ENCODE measurements around the gene SLC7A7. TPM values are rescaled to one million over a fixed set of nuclear protein-coding genes. Genes with fewer than 3 reads are reported as not detected.

SLC7A7 gene
- total RNA-seq, 1 donor from 2014 or later, result 33.7 TPM

DNA sequence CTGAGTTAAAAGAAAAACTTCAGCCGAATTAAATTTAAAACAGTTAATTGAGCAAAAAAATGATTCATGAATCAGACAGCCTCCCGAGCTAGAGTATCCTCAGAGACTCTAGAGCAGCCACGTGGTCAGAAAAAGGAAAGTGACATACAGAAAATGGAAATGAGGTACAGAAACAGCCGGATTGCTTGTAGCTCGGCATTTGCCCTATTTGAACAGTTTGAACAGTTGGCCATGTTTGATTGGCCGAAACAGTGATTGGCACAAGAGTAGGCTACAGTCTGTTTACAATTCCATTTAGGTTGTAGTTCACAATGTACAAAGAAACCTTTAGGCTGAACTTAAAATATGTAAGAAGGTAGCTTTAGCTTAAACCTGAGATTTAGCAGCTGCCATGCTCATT lies 61.6 kb downstream of the SLC7A7 start:
- intact Hi-C loops (cut with micrococcal nuclease), result no loop called here
- Mint-ChIP-seq H3K4me1 (peaks cover 14% of the 10 kb centered on the region), H3K4me3 (no peak overlapping the region), H3K27me3 (no peaks in the 10 kb centered on the region), H3K36me3 (ENCODE audit: low read depth) (no peaks in the 10 kb centered on the region), H3K27ac (no peak overlapping the region), H3K9me3 (no peaks in the 10 kb centered on the region)
- ATAC-seq (ENCODE audit: low read depth) (peak; percentile 48), DNase-seq (no peak)
- POLR2A ChIA-PET, result interaction anchor here (2.0 kb wide), 1 partner anchor 13 kb away, joined by 8 read pairs; the partner anchor contains the start of gene OXA1L
- TF ChIP-seq, protein P1, sequence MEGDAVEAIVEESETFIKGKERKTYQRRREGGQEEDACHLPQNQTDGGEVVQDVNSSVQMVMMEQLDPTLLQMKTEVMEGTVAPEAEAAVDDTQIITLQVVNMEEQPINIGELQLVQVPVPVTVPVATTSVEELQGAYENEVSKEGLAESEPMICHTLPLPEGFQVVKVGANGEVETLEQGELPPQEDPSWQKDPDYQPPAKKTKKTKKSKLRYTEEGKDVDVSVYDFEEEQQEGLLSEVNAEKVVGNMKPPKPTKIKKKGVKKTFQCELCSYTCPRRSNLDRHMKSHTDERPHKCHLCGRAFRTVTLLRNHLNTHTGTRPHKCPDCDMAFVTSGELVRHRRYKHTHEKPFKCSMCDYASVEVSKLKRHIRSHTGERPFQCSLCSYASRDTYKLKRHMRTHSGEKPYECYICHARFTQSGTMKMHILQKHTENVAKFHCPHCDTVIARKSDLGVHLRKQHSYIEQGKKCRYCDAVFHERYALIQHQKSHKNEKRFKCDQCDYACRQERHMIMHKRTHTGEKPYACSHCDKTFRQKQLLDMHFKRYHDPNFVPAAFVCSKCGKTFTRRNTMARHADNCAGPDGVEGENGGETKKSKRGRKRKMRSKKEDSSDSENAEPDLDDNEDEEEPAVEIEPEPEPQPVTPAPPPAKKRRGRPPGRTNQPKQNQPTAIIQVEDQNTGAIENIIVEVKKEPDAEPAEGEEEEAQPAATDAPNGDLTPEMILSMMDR (IDR thresholded peaks at IDR 0.05), result no peak
- CTCF ChIA-PET, result no interaction called here

DNA sequence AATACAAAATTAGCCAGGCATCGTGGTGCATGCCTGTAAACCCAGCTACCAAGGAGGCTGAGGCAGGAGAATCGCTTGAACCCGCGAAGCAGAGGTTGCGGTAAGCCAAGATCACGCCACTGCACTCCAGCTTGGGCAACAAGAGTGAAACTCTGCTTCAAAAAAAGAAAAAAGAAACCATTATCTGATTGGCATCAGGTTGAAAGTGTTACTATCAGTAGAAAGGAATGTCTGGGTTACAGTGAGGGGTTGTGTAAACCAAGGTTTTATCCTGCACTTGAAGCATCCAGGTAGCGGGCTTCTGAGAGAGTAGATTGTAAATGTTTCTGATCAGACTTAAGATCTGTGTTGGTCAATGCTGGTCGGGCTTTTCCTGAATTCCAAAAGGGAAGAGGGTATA lies 62.8 kb downstream of the SLC7A7 start:
- ATAC-seq (ENCODE audit: low read depth) (no peak), DNase-seq (no peak)
- Mint-ChIP-seq H3K9me3 (no peaks in the 10 kb centered on the region), H3K27ac (no peak overlapping the region), H3K4me3 (no peak overlapping the region), H3K36me3 (ENCODE audit: low read depth) (no peaks in the 10 kb centered on the region), H3K27me3 (no peaks in the 10 kb centered on the region), H3K4me1 (peaks cover 25% of the 10 kb centered on the region)
- ChIA-PET CTCF (no interaction called here), POLR2A (interaction anchor here (0.6 to 0.7 kb wide), 2 partner anchors 14 to 135 kb away, joined by 3 read pairs; partner anchors contain the start of gene OXA1L)
- intact Hi-C loops (cut with micrococcal nuclease), result no loop called here
- TF ChIP-seq, protein P1 (IDR thresholded peaks at IDR 0.05), result no peak

GRCh38 chr14:22748631-22749068 lies 66.6 kb downstream of the SLC7A7 start:
- Mint-ChIP-seq H3K27me3 (no peaks in the 10 kb centered on the region), H3K27ac (peak overlapping the region; percentile 99), H3K4me1 (peaks cover 23% of the 10 kb centered on the region), H3K9me3 (no peaks in the 10 kb centered on the region), H3K4me3 (peak overlapping the region; percentile 78), H3K36me3 (ENCODE audit: low read depth) (no peaks in the 10 kb centered on the region)
- CTCF ChIA-PET, result interaction anchor here (0.6 to 2.8 kb wide), 18 partner anchors 11 to 234 kb away, joined by 3 to 34 read pairs (median 4); partner anchors contain the start of gene OXA1L
- intact Hi-C loops (cut with micrococcal nuclease), result loop anchor here (1.0 to 10.0 kb wide), 5 partner anchors 18 to 105 kb away; partner anchors contain the start of gene OXA1L
- POLR2A ChIA-PET, result interaction anchor here (0.6 to 1.9 kb wide), 6 partner anchors 18 to 138 kb away, joined by 3 to 9 read pairs (median 6); partner anchors contain the start of genes MRPL52 and OXA1L
- TF ChIP-seq, protein P1 (IDR thresholded peaks at IDR 0.05), result no peak
- DNase-seq (peak; percentile 24), ATAC-seq (ENCODE audit: low read depth) (peak; percentile 78)

DNA sequence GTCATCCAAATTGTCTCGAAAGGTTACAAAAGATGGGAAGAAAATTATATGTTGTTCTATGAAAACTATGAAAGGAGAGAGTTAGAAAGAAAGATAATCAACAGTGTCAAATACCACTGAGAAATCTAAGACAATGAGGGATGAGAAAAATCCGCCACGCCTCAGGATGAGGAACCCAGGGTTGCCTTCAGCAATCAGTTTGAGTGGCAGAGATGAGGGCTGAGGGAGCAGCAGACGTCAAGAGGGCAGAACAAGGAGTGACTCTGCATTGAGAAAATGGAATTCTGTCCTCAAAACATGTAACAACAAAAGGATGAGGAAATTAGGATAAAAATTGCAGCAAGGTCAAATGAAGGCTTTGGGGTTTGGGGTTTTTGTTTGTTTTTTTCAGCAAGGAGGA lies 67.0 kb downstream of the SLC7A7 start:
- peak overlapping the region; percentile 99 for H3K27ac Mint-ChIP-seq

GRCh38 chr14:22747769-22748168 lies 67.5 kb downstream of the SLC7A7 start:
- no peaks in the 10 kb centered on the region for H3K27me3 Mint-ChIP-seq
- H3K9me3 Mint-ChIP-seq, result no peaks in the 10 kb centered on the region
- peak overlapping the region; percentile 99 for H3K27ac Mint-ChIP-seq
- peaks cover 20% of the 10 kb centered on the region for H3K4me1 Mint-ChIP-seq
- no peak overlapping the region for H3K4me3 Mint-ChIP-seq
- ATAC-seq (ENCODE audit: low read depth) (no peak), DNase-seq (no peak)
- CTCF ChIA-PET, result interaction anchor here (1.3 to 2.8 kb wide), 3 partner anchors 75 to 158 kb away, joined by 3 to 23 read pairs (median 7); no protein-coding TSS in a partner anchor
- TF ChIP-seq, protein P1 (IDR thresholded peaks at IDR 0.05), result no peak
- POLR2A ChIA-PET, result no interaction called here
- no peaks in the 10 kb centered on the region for H3K36me3 Mint-ChIP-seq (ENCODE audit: low read depth)
- intact Hi-C loops (cut with micrococcal nuclease), result loop anchor here (1.0 to 10.0 kb wide), 5 partner anchors 19 to 106 kb away; partner anchors contain the start of gene OXA1L

More for the DNA sequence above, 67.0 kb downstream of the SLC7A7 start:
- CTCF ChIA-PET, result interaction anchor here (0.6 to 2.8 kb wide), 6 partner anchors 37 to 159 kb away, joined by 3 to 23 read pairs (median 5); no protein-coding TSS in a partner anchor
- no peak for DNase-seq
- peak overlapping the region; percentile 78 for H3K4me3 Mint-ChIP-seq
- H3K4me1 Mint-ChIP-seq, result peaks cover 20% of the 10 kb centered on the region
- POLR2A ChIA-PET, result interaction anchor here (1.4 kb wide), 1 partner anchor 74 kb away, joined by 7 read pairs; no protein-coding TSS in a partner anchor
- no peaks in the 10 kb centered on the region for H3K36me3 Mint-ChIP-seq (ENCODE audit: low read depth)
- no peak for ATAC-seq (ENCODE audit: low read depth)
- H3K27me3 Mint-ChIP-seq, result no peaks in the 10 kb centered on the region
- TF ChIP-seq, protein P1 (IDR thresholded peaks at IDR 0.05), result no peak
- no peaks in the 10 kb centered on the region for H3K9me3 Mint-ChIP-seq
- intact Hi-C loops (cut with micrococcal nuclease), result loop anchor here (1.0 to 10.0 kb wide), 5 partner anchors 19 to 105 kb away; partner anchors contain the start of gene OXA1L
